ENCODE results near the gene CDHR3.

DNA sequence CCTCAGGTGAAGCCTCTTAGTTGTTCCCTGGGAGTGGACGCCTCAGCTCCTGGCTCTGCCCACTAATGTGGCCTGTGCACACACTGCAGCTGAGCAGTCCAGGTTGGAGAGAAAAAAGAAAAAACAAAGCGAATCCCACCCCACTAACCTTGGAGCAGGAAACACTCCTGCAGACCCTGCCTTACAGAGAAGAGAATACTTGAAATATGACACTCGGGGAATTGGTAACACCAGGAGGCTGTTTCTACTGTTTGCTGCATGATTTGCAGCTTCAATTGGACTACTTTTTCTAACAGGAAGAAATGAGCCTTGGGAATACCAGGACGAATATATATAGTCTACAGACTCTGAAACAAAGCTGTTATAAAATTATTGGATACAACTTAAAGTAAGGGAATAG lies 22.2 kb downstream of the CDHR3 start:
- TF ChIP-seq, protein P1, sequence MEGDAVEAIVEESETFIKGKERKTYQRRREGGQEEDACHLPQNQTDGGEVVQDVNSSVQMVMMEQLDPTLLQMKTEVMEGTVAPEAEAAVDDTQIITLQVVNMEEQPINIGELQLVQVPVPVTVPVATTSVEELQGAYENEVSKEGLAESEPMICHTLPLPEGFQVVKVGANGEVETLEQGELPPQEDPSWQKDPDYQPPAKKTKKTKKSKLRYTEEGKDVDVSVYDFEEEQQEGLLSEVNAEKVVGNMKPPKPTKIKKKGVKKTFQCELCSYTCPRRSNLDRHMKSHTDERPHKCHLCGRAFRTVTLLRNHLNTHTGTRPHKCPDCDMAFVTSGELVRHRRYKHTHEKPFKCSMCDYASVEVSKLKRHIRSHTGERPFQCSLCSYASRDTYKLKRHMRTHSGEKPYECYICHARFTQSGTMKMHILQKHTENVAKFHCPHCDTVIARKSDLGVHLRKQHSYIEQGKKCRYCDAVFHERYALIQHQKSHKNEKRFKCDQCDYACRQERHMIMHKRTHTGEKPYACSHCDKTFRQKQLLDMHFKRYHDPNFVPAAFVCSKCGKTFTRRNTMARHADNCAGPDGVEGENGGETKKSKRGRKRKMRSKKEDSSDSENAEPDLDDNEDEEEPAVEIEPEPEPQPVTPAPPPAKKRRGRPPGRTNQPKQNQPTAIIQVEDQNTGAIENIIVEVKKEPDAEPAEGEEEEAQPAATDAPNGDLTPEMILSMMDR (conservative IDR thresholded peaks at IDR 0.05; ENCODE audit: low read length) = no peak
- no peak for TF ChIP-seq EZH2phosphoT487 (IDR thresholded peaks at IDR 0.05; ENCODE audit: borderline replicate concordance)

Measured in Loucy (cell line).